OCI-M1 (cell line): Measurements from ENCODE around the gene SIGLEC8.
"Not testable (repeated sequence)": the region's sequence is repeated elsewhere in the genome, so short reads cannot be mapped to it uniquely, and the experiment has no call there.

Experiments
- DNase-seq: peaks from one replicate; lab custom pipeline; 2025; lab: John Stamatoyannopoulos, UW

Gene SIGLEC8

GRCh38 chr19:51473009-51473707 is 14.9 kb upstream of the SIGLEC8 start:
- DNase-seq, result peak; percentile 95

- no peak for DNase-seq
These were observed 14.4 kb upstream of the SIGLEC8 start for GRCh38 chr19:51472607-51473006.

- DNase-seq, result no peak
These were observed 13.3 kb upstream of the SIGLEC8 start for GRCh38 chr19:51471527-51471926.

- DNase-seq, result peak; percentile 70
These were observed 12.7 kb upstream of the SIGLEC8 start for GRCh38 chr19:51470966-51471365.

GRCh38 chr19:51469629-51470028 is 11.4 kb upstream of the SIGLEC8 start:
- DNase-seq, result no peak

- DNase-seq, result no peak
These were observed 10.9 kb upstream of the SIGLEC8 start for GRCh38 chr19:51469162-51469561.

GRCh38 chr19:51468545-51468920 is 10.3 kb upstream of the SIGLEC8 start:
- DNase-seq, result no peak

GRCh38 chr19:51467864-51468544 is 9.8 kb upstream of the SIGLEC8 start:
- DNase-seq, result peak; percentile 79

- peak; percentile 39 for DNase-seq
These were observed 8.5 kb upstream of the SIGLEC8 start for GRCh38 chr19:51466723-51467122.

GRCh38 chr19:51463976-51464581 is 5.8 kb upstream of the SIGLEC8 start:
- not testable (repeated sequence) for DNase-seq

- DNase-seq, result no peak
These were observed 4.4 kb upstream of the SIGLEC8 start for GRCh38 chr19:51462681-51463080.

GRCh38 chr19:51462276-51462675 is 4.0 kb upstream of the SIGLEC8 start:
- no peak for DNase-seq

- no peak for DNase-seq
These were observed 3.5 kb upstream of the SIGLEC8 start for GRCh38 chr19:51461723-51462161.

- peak; percentile 85 for DNase-seq
These were observed 2.1 kb upstream of the SIGLEC8 start for GRCh38 chr19:51460164-51460992.

GRCh38 chr19:51458899-51459505 is 748 bp upstream of the SIGLEC8 start:
- no peak for DNase-seq

- no peak for DNase-seq
These were observed 772 bp downstream of the SIGLEC8 start for GRCh38 chr19:51457351-51458013.

GRCh38 chr19:51456541-51457290 is 1.5 kb downstream of the SIGLEC8 start:
- no peak for DNase-seq

- DNase-seq, result no peak
These were observed 7.4 kb downstream of the SIGLEC8 start for GRCh38 chr19:51450730-51451307.

GRCh38 chr19:51448411-51449016 is 9.7 kb downstream of the SIGLEC8 start:
- peak; percentile 92 for DNase-seq

- DNase-seq, result no peak
These were observed 10.2 kb downstream of the SIGLEC8 start for GRCh38 chr19:51448011-51448410.
